Superior temporal gyrus (tissue), 1 donor: ENCODE data around the gene SLC25A52.
A peak's percentile ranks its signal among the peaks of the same experiment; 100 is the strongest.
"Not testable (repeated sequence)": the region's sequence is repeated elsewhere in the genome, so short reads cannot be mapped to it uniquely, and the experiment has no call there.

Experiments used
- DNase-seq: peaks from one replicate; pipeline ENCODE4 v3.0.0-alpha.2; 2016; ENCODE audit errors: extremely low spot score

SLC25A52 gene

DNA sequence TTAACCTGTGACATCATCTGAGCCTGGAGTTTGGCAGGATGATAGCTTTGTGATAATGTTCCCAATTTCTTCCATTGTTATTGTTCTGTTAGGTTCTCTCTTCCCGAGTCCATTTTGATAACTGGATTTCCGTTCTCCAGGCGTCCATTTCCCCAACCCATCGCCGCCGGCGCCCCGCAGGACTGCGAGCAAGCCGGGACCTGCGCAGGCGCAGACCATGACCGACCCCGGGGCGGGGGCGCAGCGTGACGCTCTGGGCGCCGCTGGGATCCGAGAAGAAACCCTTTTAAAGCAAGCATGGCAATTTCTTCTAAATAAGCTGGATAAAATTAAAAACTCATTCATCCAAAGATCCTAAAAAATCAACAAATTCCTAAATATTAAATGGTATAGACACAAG lies at the start of gene SLC25A52:
Gene SLC25A52, minus strand, starts transcription at position 186 of the 400 bp plus-strand sequence. CDS start 219 bp downstream, outside the sequence.
- no peak for DNase-seq

DNA sequence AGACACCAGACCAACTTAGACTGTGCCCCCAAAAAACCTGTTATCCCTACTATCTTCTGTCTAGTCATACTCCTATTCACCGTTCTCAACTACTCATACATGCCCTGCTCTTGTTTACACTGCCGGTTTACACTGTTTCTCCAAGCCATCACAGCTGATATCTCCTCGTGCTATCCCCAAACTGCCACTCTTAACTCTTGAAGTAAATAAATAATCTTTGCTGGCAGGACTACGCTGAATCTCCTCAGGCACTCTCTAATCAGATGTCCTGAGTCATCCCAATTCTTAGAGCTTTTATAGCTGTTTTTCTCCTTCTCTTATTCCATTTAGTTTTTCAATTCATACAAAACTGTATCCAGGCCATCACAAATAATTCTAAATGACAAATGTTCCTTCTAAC lies 48.4 kb upstream of the SLC25A52 start:
- DNase-seq = not testable (repeated sequence)

- DNase-seq = no peak
Observed at GRCh38 chr18:31801078-31801477, 40.4 kb upstream of the SLC25A52 start.

- not testable (repeated sequence) for DNase-seq
Observed at GRCh38 chr18:31799257-31799656, 38.6 kb upstream of the SLC25A52 start.

GRCh38 chr18:31798399-31798798 lies 37.7 kb upstream of the SLC25A52 start:
- no peak for DNase-seq

- no peak for DNase-seq
Observed at GRCh38 chr18:31795747-31796146, 35.1 kb upstream of the SLC25A52 start.

- no peak for DNase-seq
Observed at GRCh38 chr18:31793531-31793930, 32.9 kb upstream of the SLC25A52 start.

DNA sequence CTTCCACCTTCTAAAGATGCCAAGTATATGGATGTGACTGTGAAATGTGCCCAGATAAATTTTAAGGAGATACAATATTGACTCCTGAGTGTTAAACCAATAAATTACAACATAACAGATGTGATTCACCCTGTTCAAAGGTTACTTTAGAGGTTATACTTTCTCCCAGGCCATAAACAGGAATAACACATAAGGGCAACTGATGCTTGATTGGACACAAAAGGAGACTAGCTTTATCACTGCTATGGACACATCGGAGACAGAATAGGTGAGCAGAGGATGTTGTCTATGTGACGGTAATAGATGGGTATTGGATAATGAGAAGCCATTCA lies 31.9 kb upstream of the SLC25A52 start:
- DNase-seq = no peak

GRCh38 chr18:31791817-31792579 lies 31.3 kb upstream of the SLC25A52 start:
- DNase-seq = no peak

DNA sequence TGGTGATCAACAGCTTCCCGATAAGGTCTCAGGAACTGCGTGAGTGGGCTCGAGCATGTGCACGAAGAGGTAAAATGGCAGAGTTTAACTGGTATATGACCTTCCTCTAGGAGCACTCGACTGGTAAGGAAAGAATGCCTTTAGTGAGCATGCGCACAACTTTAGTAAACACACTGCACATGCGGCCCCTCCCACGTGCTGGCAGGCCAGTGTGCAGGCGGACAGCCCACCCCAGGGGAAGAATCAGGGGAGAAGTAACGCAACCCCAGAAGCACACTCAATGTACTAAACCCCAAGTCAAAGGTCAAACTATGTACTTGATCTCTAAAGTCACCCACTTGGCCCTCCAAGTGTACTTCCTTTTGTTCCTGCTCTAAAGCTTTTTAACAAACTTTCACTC lies 28.7 kb upstream of the SLC25A52 start:
- no peak for DNase-seq

- no peak for DNase-seq
Observed at GRCh38 chr18:31783059-31783458, 22.4 kb upstream of the SLC25A52 start.

DNA sequence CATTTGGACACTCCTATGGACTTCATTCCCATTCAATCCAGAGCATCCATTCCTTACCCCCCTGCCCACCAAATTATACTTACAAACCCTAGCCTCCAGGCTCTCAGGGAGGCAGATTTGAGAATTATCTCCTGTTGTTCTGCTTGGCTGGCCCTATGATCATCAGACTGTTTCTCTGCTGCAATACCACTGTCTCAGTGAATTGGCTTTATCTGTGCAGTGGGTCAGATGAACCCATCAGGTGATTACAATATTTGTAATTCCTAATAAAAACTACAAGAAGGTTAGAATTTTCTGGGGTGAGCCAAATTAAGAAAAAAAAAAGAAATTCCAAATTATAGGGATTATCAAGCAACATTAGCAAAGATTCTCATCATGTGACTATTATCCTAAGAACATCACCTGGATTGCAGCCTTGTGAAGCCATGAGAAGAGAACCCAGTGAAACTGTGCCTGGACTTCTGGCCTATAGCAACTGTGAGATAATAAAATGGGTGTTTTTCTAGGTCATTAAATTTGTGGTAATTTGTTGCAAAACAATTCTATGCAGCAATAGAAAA lies 17.8 kb upstream of the SLC25A52 start:
- no peak for DNase-seq

DNA sequence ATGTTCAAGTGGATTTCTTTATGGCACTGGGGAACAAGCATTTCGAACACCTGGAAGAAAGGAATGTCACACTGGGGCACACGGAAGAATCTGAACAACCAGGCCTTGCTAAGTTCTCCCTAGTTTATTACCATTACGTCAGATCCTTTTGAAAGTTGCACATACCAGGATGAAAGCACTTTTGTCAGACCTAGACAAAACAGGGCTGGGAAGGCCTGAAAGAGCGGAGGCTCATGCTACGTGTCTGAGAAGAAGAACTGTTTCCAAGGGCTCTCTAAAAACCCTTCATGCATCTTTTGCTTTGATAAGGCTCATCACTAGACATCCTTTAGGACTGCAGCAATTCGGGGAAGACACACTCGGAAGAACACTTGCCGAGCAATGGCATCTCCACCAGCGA lies 15.4 kb upstream of the SLC25A52 start:
- no peak for DNase-seq

- no peak for DNase-seq
Observed at GRCh38 chr18:31774962-31775361, 14.3 kb upstream of the SLC25A52 start.

DNA sequence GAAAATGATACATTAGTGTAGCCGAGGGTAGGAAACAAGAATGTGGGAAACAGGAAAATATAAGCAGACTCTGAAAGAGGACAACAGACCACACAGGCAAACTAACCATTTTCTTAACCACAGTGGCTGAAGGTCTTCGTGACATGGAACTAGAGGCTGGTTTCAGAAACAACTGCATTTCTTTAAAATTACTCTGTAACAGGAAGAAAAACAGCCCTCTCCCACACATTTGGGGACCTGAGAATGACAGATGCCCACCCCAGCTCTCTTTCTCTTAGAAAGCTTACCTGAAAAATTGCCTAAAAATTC lies 13.8 kb upstream of the SLC25A52 start:
- DNase-seq = no peak

DNA sequence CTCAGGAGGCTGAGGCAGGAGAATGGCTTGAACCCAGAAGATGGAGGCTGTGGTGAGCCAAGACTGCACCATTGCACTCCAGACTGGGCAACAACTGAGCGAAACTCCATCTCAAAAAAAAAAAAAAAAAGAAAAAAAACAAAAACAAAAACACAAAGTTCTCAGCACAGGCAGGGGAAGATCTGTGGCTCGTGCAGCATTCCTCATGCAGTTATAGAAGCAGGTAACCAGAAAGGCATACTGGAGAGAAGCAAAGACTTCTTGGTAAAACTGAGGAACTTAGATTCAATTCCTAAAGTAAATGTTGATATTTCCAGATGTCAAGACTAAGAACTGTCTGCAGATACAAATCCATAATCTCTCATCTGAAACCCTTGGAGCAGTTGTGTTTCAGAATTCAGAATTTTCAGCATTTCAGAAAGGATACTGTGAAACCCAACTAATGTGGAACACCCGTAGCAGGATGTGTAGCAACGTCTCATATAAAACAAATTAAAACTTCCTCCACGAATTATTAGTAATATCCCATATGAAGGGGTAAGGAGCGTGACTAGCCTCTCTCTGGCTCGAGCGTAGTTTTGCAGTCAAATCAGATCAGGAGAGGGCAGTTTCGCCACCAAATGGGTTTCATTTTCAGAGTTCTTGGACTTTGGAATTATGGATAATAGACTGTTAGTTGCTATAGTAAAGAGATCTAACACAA lies 13.2 kb upstream of the SLC25A52 start:
- no peak for DNase-seq

DNA sequence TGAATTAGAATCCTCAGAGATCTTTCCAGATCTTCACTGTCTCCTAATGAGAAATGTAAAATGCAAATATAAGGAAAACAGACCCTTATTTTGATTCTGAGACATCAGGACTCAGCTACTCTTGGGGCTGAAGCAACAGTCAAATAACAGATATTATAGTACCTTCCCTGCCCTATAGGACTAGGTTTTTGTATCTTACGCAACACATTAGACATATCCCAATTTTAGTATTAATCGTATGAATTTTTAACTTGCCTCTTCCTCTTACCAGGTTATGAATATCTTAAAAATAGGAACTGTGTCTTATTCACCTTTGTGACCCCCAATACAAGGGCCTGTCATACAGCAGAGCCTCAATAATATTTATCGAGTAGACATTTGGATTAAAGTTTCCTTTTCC lies 12.0 kb upstream of the SLC25A52 start:
- DNase-seq = no peak

- no peak for DNase-seq
Observed at GRCh38 chr18:31750273-31750672, 10.4 kb downstream of the SLC25A52 start.

DNA sequence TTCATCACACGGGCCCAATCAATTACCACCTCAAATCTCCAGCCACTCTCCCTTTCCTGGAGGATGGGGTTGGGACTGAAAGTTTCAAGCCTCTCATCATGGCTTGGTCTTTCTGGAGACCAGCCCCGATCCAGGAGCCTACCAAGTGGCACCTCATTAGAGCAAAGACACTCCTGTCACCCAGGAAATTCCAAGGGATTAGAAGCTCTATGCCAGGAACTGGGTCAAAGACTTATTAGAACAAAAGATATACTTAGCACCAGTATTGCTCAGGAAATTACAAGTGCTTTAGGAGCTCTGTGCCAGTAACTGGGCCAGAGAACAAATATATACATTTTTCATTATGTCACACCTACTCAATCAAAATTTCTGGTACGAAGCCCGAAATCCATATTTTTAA lies 14.3 kb downstream of the SLC25A52 start:
- DNase-seq = no peak

DNA sequence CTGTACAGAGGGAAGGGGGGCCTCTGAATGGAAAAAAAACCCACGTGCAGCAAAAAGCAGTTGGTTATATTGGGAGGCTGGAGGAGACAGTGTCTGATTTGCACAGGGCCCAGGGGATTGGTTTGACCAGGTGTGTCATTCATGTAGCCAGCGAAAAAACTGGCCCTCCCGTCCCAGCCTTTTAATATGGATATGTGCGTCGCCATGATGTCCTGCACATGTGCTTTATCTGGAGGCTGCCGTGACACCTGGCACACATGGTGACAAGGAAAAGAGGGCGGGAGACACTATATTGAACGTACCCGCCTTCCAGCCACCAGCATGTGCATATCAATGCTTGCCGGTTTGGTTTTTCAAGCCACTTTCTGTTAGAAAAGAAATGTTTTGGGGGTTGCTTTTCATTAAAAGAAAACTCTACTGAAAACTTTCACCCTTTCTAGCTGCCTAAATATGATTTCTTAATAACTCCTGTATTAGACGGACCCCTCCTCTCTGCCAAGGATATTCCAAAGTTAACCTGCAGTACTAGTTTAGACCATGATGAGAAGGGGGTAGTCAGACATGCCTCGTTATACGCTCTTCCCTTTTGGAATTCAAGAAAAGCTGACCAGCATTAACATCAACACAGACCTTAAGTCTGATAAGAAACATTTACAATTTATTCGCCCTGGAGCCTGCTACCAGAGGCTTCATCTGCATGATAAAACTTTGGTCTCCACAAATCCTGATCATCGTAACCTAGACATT lies 16.2 kb downstream of the SLC25A52 start:
- no peak for DNase-seq

- not testable (repeated sequence) for DNase-seq
Observed at GRCh38 chr18:31743600-31743999, 17.1 kb downstream of the SLC25A52 start.

DNA sequence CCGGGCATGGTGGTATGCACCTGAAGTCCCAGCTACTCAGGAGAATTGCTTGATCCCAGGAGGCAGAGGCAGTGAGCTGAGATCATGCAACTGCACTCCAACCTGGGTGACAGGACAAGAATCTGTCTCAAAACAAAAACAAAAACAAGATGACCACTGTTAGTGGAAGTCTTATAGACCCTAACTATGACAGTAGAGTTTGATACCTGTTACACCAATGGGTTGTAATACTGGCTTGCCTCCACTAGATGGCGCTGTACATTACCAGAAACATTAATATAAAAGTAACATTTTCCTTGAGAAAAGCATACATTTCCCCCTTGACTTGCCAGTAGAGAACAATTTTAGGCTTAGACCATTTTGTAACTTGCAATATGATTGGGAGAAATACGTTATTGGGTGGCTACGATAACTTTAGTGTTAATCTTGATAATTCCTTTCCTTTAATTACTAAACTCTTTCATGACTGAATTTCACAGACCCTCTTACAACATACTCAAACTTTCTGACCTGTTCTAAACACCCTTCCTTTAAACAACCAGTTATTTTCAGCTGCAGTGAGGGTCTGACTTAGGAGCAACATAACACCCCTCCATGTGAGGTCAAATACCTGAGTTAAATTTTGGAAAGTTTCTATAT lies 19.5 kb downstream of the SLC25A52 start:
- peak; percentile 73 for DNase-seq
